Peyer's patch (tissue), 4 donors: Measurements from ENCODE around the gene NFE2L3. TPM values are rescaled to one million over a fixed set of nuclear protein-coding genes. Genes with fewer than 3 reads are reported as not detected.

ENCODE experiments used
- DNase-seq, 3 donors: peaks; one replicate each; pipeline ENCODE4 v3.0.0-alpha.2; 2017 to 2019
- H3K27ac ChIP-seq, 4 donors: fragments of 200-600 bp; sonication (generic); one replicate each; pipeline ENCODE4 v1.5.1; 2016 to 2019
- H3K27me3 ChIP-seq, 2 donors: fragments of 200-600 bp; sonication (generic); one replicate each; pipeline ENCODE4 v1.5.1; 2019
- H3K36me3 ChIP-seq, 3 donors: fragments of 200-600 bp; sonication (generic); one replicate each; pipeline ENCODE4 v1.5.1; 2016 to 2019
- H3K4me1 ChIP-seq, 4 donors: fragments of 200-600 bp; sonication (generic); one replicate each; pipeline ENCODE4 v1.5.1; 2016 to 2019
- H3K4me3 ChIP-seq, 4 donors: fragments of 200-600 bp; sonication (generic); 1 replicate in 3 of 4; 2 replicates in 1 of 4; pipeline ENCODE4 v1.5.1; 2016 to 2019; ENCODE audit warnings: mild to moderate bottlenecking in 1 of 4
- H3K9me3 ChIP-seq, 4 donors: fragments of 200-600 bp; sonication (generic); one replicate each; pipeline ENCODE4 v1.5.1; 2016 to 2019; ENCODE audit warnings: mild to moderate bottlenecking in 1 of 4
- CTCF ChIP-seq, 6 experiments: fragments of 450-650 bp in 4 of 6; fragments of 200-600 bp in 2 of 6; sonication (generic) in 1 of 6; IDR thresholded peaks; one replicate each; pipeline ENCODE4 v1.5.1; 2017 to 2019; ENCODE audit warnings: antibody characterized with exemption in 6 of 6, mild to moderate bottlenecking in 3 of 6, moderate library complexity in 1 of 6
- POLR2A ChIP-seq, 2 donors: fragments of 450-650 bp; IDR thresholded peaks; one replicate each; pipeline ENCODE4 v1.5.1; 2017; ENCODE audit warnings: antibody characterized with exemption in 2 of 2, mild to moderate bottlenecking in 2 of 2, moderate library complexity in 2 of 2
- total RNA-seq, 4 donors: library from RNA; depleted of rRNA; stranded (reverse); fragments of >200 nt; gene quantifications; one replicate each; pipeline ENCODE4 v1.1.0, GENCODE V29; 2016

NFE2L3 gene
- total RNA-seq, 4 donors from 2014 or later: 5.3 to 10.5 (median 6.6) TPM

- Histone ChIP-seq H3K4me3 (peak overlapping the region in 3 of 4 donors; percentile 74 to 89 (median 81)), H3K9me3 (no peaks in the 10 kb centered on the region), H3K27me3 (no peaks in the 10 kb centered on the region), H3K27ac (peak overlapping the region; percentile 56 to 86 (median 78)), H3K36me3 (no peaks in the 10 kb centered on the region), H3K4me1 (peaks cover 0 to 47% (median 9%) of the 10 kb centered on the region in 4 donors)
- TF ChIP-seq POLR2A (IDR thresholded peaks at IDR 0.05): peak; percentile 15 to 50
- no peak for TF ChIP-seq CTCF (IDR thresholded peaks at IDR 0.05)
- DNase-seq: peak; percentile 38 to 82 (median 79)
Observed at GRCh38 chr7:26153823-26154783, 2.1 kb downstream of the NFE2L3 start.

- Histone ChIP-seq H3K4me3 (peak overlapping the region in 3 of 4 donors; percentile 1 to 11 (median 6)), H3K4me1 (peaks cover 0 to 52% (median 9%) of the 10 kb centered on the region in 4 donors), H3K27me3 (no peaks in the 10 kb centered on the region), H3K9me3 (no peaks in the 10 kb centered on the region), H3K27ac (peak overlapping the region; percentile 30 to 54 (median 50)), H3K36me3 (no peaks in the 10 kb centered on the region)
- TF ChIP-seq POLR2A (IDR thresholded peaks at IDR 0.05): no peak
- no peak for TF ChIP-seq CTCF (IDR thresholded peaks at IDR 0.05)
- no peak for DNase-seq
Observed at GRCh38 chr7:26155531-26156375, 3.8 kb downstream of the NFE2L3 start.

- peaks cover 0 to 52% (median 9%) of the 10 kb centered on the region in 4 donors for H3K4me1 ChIP-seq
- H3K27me3 ChIP-seq: no peaks in the 10 kb centered on the region
- peak overlapping the region; percentile 3 to 50 (median 40) for H3K27ac ChIP-seq
- H3K4me3 ChIP-seq: peak overlapping the region in 3 of 4 donors; percentile 1 to 11 (median 6)
- TF ChIP-seq POLR2A (IDR thresholded peaks at IDR 0.05): no peak
- TF ChIP-seq CTCF (IDR thresholded peaks at IDR 0.05): no peak
- H3K9me3 ChIP-seq: no peaks in the 10 kb centered on the region
- no peaks in the 10 kb centered on the region for H3K36me3 ChIP-seq
- no peak for DNase-seq
Observed at GRCh38 chr7:26156451-26157420, 4.7 kb downstream of the NFE2L3 start.

- DNase-seq: no peak
- Histone ChIP-seq H3K9me3 (no peaks in the 10 kb centered on the region), H3K27ac (no peak overlapping the region), H3K4me1 (peaks cover 0 to 52% (median 9%) of the 10 kb centered on the region in 4 donors), H3K27me3 (no peaks in the 10 kb centered on the region), H3K4me3 (no peak overlapping the region), H3K36me3 (no peaks in the 10 kb centered on the region)
- TF ChIP-seq CTCF (IDR thresholded peaks at IDR 0.05): no peak
Observed at GRCh38 chr7:26157520-26158105, 5.6 kb downstream of the NFE2L3 start.
